Spleen (tissue), 13 donors: ENCODE data around the gene ZNF594. TPM values are rescaled to one million over a fixed set of nuclear protein-coding genes. Genes with fewer than 3 reads are reported as not detected.
"Not testable (repeated sequence)": the region's sequence is repeated elsewhere in the genome, so short reads cannot be mapped to it uniquely, and the experiment has no call there.

Experiments used
- DNase-seq: peaks from one replicate; pipeline ENCODE4 v3.0.0-alpha.2; 2020
- H3K27ac ChIP-seq, 8 donors: fragments of 200-600 bp; sonication (generic) in 7 of 8; 1 replicate in 4 of 8; 2 replicates in 4 of 8; pipeline versions ENCODE4 v1.5.0 to v1.8.0; 2016 to 2021; ENCODE audit warnings: inconsistent platforms in 4 of 8, mild to moderate bottlenecking in 4 of 8, moderate library complexity in 1 of 8
- H3K27me3 ChIP-seq, 7 donors: fragments of 200-600 bp; sonication (generic) in 6 of 7; replicated peaks in 1 of 7; 1 replicate in 4 of 7; 2 replicates in 3 of 7; pipeline versions ENCODE4 v1.5.0 to v1.8.0; 2016 to 2021; ENCODE audit warnings: inconsistent platforms in 3 of 7, mild to moderate bottlenecking in 1 of 7
- H3K36me3 ChIP-seq, 6 donors: fragments of 200-600 bp; sonication (generic) in 5 of 6; 1 replicate in 4 of 6; 2 replicates in 2 of 6; pipeline versions ENCODE4 v1.5.0 to v1.8.0; 2016 to 2021; ENCODE audit warnings: inconsistent platforms in 2 of 6
- H3K4me1 ChIP-seq, 6 donors: fragments of 200-600 bp; sonication (generic) in 5 of 6; 1 replicate in 3 of 6; 2 replicates in 3 of 6; pipeline versions ENCODE4 v1.5.0 to v1.8.0; 2016 to 2021; ENCODE audit warnings: inconsistent platforms in 3 of 6
- H3K4me3 ChIP-seq, 8 donors: fragments of 200-600 bp; sonication (generic) in 7 of 8; 1 replicate in 4 of 8; 2 replicates in 4 of 8; pipeline versions ENCODE4 v1.5.0 to v1.8.0; 2016 to 2021; ENCODE audit warnings: inconsistent platforms in 4 of 8, mild to moderate bottlenecking in 4 of 8, moderate library complexity in 2 of 8
- H3K9me3 ChIP-seq, 8 donors: fragments of 200-600 bp; sonication (generic) in 7 of 8; 1 replicate in 4 of 8; 2 replicates in 4 of 8; pipeline versions ENCODE4 v1.5.0 to v1.8.0; 2016 to 2021; ENCODE audit warnings: inconsistent platforms in 4 of 8
- POLR2A ChIP-seq, 3 donors: fragments of 450-650 bp; IDR thresholded peaks; one replicate each; pipeline ENCODE4 v1.5.1; 2017; ENCODE audit warnings: antibody characterized with exemption in 3 of 3, mild to moderate bottlenecking in 1 of 3
- POLR2AphosphoS5 ChIP-seq, 3 donors: sonication (generic); formaldehyde crosslinking; IDR thresholded peaks; one replicate each; pipeline ENCODE4 v1.5.1; 2017; ENCODE audit warnings: antibody characterized with exemption in 3 of 3
- WGBS, 5 donors: extraction: QIAGEN DNeasy Blood & Tissue Kit in 3 of 5; methylation state at CpG; one replicate each; pipeline versions ENCODE4 v1.1.5 to v1.1.7; 2013 to 2018; 5-methylcytosine and 5-hydroxymethylcytosine counted together
- intact Hi-C: fragments of 100-400 bp; cut with DNase I; formaldehyde crosslinking; loops from one replicate; pipeline ENCODE4 v1.15.0; 2023; ENCODE audit warnings: low total_unique reads
- long read RNA-seq, 2 donors: transcript quantifications; one replicate each; lab custom pipeline, GENCODE V29; 2026
- polyA plus RNA-seq, 3 donors: library from polyadenylated mRNA; stranded (reverse); fragments of 200-250 nt; gene quantifications; one replicate each; pipeline ENCODE4 v1.2.1, GENCODE V29; 2013
- total RNA-seq, 7 donors: library from RNA; depleted of rRNA in 3 of 7; stranded (reverse); fragments of >200 nt in 3 of 7; fragmentation: NEBNext Ultra II Directional in 4 of 7; extraction: Animal tissue kit (Norgen Biotek cat#: 25700) in 4 of 7; gene quantifications; one replicate each; pipeline versions ENCODE4 v1.1.0 to v1.2.1, GENCODE V29; 2016 to 2021
- TF ChIP-seq, protein P1 (sequence below), 11 experiments: fragments of 200-600 bp in 7 of 11; fragments of 450-650 bp in 4 of 11; sonication (generic) in 4 of 11; IDR thresholded peaks in 8 of 11; conservative IDR thresholded peaks in 3 of 11; 1 replicate in 7 of 11; 2 replicates in 4 of 11; pipeline versions ENCODE4 v1.4.0 to v1.8.0; 2016 to 2021; ENCODE audit warnings: antibody characterized with exemption in 11 of 11, inconsistent platforms in 4 of 11, mild to moderate bottlenecking in 1 of 11
- donor health status: healthy with polysubstance abuse.
- donor health status: DM: no; HTN: no; CAD: no; lungs with moderate emphysema.
- donor health status: DM: no; HTN: no; CAD: no.
- donor health status: Bipolar disorder and iron deficiency.
- donor health status: healthy.
- donor health status: DM: no; HTN: no; CAD: no.
- donor health status: DM: yes; HTN: yes; CAD: no.

ZNF594 gene
- total RNA-seq (10 to 100 TPM; 11.3 to 28.4 (median 15.6) TPM), polyA plus RNA-seq (1 to 10 TPM; 2.4 to 3.1 (median 2.5) TPM)
- long read RNA-seq, donor 1: 0 reads
- long read RNA-seq, donor 2, full-length matches to known transcripts: 2 of 2 reads
- long read RNA-seq, donor 2, partial matches to known transcripts: 0 of 2 reads
- long read RNA-seq, donor 2, other reads (novel, unspliced or antisense): 0 of 2 reads

DNA sequence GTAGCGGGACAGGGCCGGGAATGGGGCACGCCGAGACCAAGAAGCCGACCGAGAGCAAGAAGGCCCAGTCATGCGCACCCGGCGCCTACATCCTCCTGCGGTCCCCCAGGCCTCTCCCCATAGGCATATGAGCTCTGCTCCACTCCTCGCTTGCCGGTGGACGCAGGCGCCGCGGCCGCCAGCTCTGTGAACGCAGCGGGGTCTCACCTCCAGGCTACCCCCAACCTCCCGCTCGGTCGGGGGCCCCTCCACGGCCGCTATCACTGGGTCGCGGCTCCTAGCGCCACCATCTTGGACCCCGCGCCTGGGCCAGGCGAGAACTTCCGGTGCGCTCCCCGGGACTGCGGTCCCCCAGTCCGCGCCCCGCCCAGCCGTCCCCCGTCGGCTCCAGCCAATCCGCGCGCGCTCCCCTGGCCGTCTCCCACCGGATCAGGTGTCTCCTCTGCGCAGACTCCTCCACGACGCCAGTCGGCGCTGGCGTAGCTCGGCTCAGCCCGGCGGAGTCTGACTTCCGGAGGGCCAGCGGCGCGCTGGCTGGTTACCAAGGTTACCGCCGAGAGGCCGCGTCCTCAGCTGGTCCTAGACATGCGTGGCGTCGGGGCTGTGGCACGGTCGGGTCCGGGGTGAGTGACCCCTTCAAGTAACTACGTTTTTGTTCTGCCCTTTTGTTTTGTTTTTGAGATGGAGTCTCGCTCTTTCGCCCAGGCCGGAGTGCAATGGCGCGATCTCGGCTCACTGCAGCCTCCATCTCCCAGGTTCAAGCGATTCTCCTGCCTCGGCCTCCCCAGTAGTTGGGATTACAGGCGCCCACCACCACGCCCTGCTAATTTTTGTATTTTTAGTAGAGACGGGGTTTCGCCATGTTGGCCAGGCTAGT, at the start of gene ZNF594:
TSS of gene ZNF594 (minus strand) at position 328 of the 877 bp plus-strand sequence. CDS start 7,612 bp downstream, outside the sequence.
- 2 to 3% (median 3%) methylated on average over 62 to 82 of the region's 82 CpGs for WGBS, 5 donors
- peak; percentile 99 for DNase-seq
- Histone ChIP-seq H3K36me3 (peaks cover 0 to 39% (median 23%) of the 10 kb centered on the region in 6 donors), H3K27ac (peak within 1 kb of the TSS; percentile 70 to 90 (median 86)), H3K4me3 (peak within 1 kb of the TSS; percentile 69 to 89 (median 76)), H3K4me1 (peaks cover 3 to 41% (median 29%) of the 10 kb centered on the region in 6 donors), H3K27me3 (no peaks in the 10 kb centered on the region), H3K9me3 (peaks cover 6 to 41% (median 37%) of the 10 kb centered on the region in 8 donors)
- TF ChIP-seq POLR2A (IDR thresholded peaks at IDR 0.05) (peak in 2 of 3 donors; percentile 17 to 46), POLR2AphosphoS5 (IDR thresholded peaks at IDR 0.05) (peak; percentile 92 to 95 (median 94))
- TF ChIP-seq, protein P1, sequence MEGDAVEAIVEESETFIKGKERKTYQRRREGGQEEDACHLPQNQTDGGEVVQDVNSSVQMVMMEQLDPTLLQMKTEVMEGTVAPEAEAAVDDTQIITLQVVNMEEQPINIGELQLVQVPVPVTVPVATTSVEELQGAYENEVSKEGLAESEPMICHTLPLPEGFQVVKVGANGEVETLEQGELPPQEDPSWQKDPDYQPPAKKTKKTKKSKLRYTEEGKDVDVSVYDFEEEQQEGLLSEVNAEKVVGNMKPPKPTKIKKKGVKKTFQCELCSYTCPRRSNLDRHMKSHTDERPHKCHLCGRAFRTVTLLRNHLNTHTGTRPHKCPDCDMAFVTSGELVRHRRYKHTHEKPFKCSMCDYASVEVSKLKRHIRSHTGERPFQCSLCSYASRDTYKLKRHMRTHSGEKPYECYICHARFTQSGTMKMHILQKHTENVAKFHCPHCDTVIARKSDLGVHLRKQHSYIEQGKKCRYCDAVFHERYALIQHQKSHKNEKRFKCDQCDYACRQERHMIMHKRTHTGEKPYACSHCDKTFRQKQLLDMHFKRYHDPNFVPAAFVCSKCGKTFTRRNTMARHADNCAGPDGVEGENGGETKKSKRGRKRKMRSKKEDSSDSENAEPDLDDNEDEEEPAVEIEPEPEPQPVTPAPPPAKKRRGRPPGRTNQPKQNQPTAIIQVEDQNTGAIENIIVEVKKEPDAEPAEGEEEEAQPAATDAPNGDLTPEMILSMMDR (IDR thresholded peaks at IDR 0.05 in 8 of 11, conservative IDR thresholded peaks at IDR 0.05 in 3 of 11): peak; percentile 64 to 94 (median 85)
- intact Hi-C loops: no loop called here

DNA sequence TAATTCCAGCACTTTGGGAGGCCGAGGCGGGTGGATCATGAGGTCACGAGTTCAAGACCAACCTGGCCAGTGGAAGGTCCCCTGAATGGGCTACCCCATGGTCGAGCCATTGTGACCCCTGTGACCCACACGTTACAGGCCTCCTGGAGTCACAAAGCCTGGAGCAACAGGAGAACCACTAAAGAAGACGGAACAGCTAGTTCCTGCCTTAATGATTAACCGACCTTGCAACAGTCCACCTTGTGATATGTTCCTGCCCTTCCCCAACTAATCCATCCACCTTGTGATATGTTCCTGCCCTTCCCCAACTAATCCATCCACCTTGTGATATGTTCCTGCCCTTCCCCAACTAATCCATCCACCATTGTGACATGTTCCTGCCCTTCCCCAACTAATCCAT, 48.1 kb upstream of the ZNF594 start:
- not testable (repeated sequence) for H3K36me3 ChIP-seq, H3K27me3 ChIP-seq, H3K4me3 ChIP-seq, H3K9me3 ChIP-seq
- 81 to 93% (median 86%) methylated on average over 7 of the region's 7 CpGs for WGBS, 5 donors
- peak; percentile 22 for DNase-seq
- intact Hi-C loops: loop anchor here (5.0 kb wide), 1 partner anchor 37 kb away; no protein-coding TSS in a partner anchor
- Histone ChIP-seq H3K4me1 (peaks cover 4 to 74% (median 47%) of the 10 kb centered on the region in 6 donors), H3K27ac (peak overlapping the region in 1 of 8 donors; percentile 93)

DNA sequence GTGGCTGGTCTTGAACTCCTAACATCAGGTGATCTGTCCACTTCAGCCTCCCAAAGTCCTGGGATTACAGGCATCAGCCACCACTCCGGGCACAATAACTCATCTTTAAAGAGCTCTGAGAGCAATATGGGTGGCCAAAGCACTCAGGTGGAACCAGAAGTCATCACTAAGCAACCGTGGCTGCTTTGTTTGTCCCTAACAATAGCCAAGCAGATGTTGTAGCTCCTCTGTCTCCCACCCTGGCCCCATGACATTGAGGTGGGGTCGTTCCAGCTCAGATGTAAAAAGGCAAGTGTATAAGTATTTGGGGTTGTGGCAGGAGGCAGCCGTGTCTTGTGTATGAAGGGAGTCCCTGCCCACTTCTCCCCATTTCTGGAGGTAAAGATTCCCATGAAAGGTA, 46.7 kb upstream of the ZNF594 start:
- Histone ChIP-seq H3K36me3 (peaks cover 0 to 5% (median 0%) of the 10 kb centered on the region in 6 donors), H3K4me1 (peaks cover 2 to 77% (median 47%) of the 10 kb centered on the region in 6 donors), H3K4me3 (peak overlapping the region in 1 of 8 donors; percentile 1), H3K27ac (peak overlapping the region in 5 of 8 donors; percentile 59 to 93 (median 88)), H3K9me3 (no peaks in the 10 kb centered on the region), H3K27me3 (no peaks in the 10 kb centered on the region)
- 59 to 77% (median 64%) methylated on average over 4 of the region's 4 CpGs for WGBS, 5 donors
- peak; percentile 53 for DNase-seq
- intact Hi-C loops: loop anchor here (5.0 kb wide), 1 partner anchor 36 kb away; no protein-coding TSS in a partner anchor
- TF ChIP-seq, protein P1 (IDR thresholded peaks at IDR 0.05 in 8 of 11, conservative IDR thresholded peaks at IDR 0.05 in 3 of 11): no peak
- no peak for TF ChIP-seq POLR2A (IDR thresholded peaks at IDR 0.05)

DNA sequence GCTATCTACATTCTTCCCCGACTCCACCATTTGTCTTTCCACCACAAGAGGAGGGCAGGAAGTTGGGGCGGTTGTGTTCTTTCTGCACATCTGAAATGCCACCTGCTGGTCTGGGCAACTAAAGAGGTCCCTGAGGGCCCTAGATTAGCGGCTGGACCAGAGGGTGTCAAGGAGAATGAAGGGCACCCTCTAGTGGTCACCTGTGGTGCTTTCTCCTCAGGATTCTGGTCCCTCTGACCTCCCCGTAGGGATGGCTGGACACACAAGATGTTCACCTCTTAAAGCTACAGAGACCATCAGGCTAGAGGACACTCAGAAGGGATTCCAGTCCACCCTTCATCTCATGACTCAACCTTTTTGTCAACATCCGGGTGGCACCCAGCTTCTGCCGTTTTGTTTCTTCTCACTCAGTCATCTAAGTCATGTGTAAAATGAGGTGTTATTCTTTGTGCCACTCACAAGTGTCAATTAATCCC, 45.9 kb upstream of the ZNF594 start:
- WGBS, 5 donors: 19 to 24% (median 20%) methylated on average over 5 to 6 of the region's 6 CpGs
- no peaks in the 10 kb centered on the region for H3K27me3 ChIP-seq
- TF ChIP-seq POLR2A (IDR thresholded peaks at IDR 0.05): no peak
- TF ChIP-seq POLR2AphosphoS5 (IDR thresholded peaks at IDR 0.05): peak in 1 of 3 donors; percentile 60
- TF ChIP-seq, protein P1 (IDR thresholded peaks at IDR 0.05 in 8 of 11, conservative IDR thresholded peaks at IDR 0.05 in 3 of 11): peak; percentile 43 to 83 (median 78)
- peak overlapping the region in 1 of 8 donors; percentile 1 for H3K4me3 ChIP-seq
- H3K27ac ChIP-seq: peak overlapping the region in 7 of 8 donors; percentile 37 to 93 (median 81)
- H3K9me3 ChIP-seq: no peaks in the 10 kb centered on the region
- DNase-seq: peak; percentile 80
- H3K36me3 ChIP-seq: peaks cover 0 to 5% (median 0%) of the 10 kb centered on the region in 6 donors
- H3K4me1 ChIP-seq: peaks cover 0 to 77% (median 42%) of the 10 kb centered on the region in 6 donors
- intact Hi-C loops: loop anchor here (5.0 kb wide), 1 partner anchor 35 kb away; no protein-coding TSS in a partner anchor
